C4-2B (cell line): Measurements from ENCODE around the gene PRSS33.

Experiments used
- H3K27ac ChIP-seq: fragments of 450-650 bp; 2 replicates; pipeline ENCODE4 v1.5.1; 2017
- ZFX ChIP-seq: fragments of 450-650 bp; IDR thresholded peaks from 2 replicates; pipeline ENCODE4 v1.6.1; 2017
- TF ChIP-seq, protein P1 (sequence below): fragments of 450-650 bp; conservative IDR thresholded peaks from 2 replicates; pipeline ENCODE4 v1.5.1; 2017; ENCODE audit warnings: mild to moderate bottlenecking

PRSS33 gene

DNA sequence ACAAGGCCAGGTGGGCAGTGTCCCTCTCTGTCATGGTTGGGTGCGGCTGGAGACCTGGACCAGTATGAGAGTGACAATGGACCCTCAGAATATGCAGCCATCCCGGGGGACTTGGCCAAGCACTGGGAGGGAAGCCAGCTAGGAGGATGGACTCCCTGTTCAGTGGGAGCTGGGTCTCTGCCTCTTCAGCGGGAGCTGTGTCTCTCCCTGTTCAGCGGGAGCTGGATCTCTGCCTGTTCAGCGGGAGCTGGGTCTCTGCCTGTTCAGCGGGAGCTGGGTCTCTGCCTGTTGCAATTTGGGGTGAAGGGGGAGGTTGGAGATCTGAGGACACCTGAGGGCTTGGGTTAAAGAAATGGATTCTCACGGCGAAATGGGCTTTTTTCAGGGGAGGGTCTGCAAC is 3.8 kb upstream of the PRSS33 start:
- TF ChIP-seq, protein P1, sequence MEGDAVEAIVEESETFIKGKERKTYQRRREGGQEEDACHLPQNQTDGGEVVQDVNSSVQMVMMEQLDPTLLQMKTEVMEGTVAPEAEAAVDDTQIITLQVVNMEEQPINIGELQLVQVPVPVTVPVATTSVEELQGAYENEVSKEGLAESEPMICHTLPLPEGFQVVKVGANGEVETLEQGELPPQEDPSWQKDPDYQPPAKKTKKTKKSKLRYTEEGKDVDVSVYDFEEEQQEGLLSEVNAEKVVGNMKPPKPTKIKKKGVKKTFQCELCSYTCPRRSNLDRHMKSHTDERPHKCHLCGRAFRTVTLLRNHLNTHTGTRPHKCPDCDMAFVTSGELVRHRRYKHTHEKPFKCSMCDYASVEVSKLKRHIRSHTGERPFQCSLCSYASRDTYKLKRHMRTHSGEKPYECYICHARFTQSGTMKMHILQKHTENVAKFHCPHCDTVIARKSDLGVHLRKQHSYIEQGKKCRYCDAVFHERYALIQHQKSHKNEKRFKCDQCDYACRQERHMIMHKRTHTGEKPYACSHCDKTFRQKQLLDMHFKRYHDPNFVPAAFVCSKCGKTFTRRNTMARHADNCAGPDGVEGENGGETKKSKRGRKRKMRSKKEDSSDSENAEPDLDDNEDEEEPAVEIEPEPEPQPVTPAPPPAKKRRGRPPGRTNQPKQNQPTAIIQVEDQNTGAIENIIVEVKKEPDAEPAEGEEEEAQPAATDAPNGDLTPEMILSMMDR: no peak
- TF ChIP-seq ZFX: no peak
- no peak overlapping the region for H3K27ac ChIP-seq

DNA sequence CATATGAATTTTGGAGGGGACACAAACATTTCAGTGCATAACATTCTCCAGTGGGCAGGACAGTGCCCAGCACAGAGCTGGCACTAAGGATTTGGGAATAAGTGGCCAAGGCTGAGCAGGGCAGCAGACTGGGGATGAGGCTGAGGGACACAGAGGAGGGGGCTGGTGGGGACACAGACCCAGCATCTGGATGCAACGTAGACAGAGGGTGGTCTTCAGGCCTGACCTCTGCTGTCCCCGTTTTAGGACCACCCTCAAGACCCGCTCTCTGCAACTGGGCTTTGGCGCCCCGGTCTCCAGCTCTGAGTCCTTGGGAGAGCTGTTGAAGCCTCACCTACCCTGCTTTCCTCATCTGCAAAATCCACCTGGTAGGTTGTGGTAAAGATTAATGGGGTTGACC is 3.3 kb upstream of the PRSS33 start:
- TF ChIP-seq, protein P1: no peak
- no peak for TF ChIP-seq ZFX
- no peak overlapping the region for H3K27ac ChIP-seq

DNA sequence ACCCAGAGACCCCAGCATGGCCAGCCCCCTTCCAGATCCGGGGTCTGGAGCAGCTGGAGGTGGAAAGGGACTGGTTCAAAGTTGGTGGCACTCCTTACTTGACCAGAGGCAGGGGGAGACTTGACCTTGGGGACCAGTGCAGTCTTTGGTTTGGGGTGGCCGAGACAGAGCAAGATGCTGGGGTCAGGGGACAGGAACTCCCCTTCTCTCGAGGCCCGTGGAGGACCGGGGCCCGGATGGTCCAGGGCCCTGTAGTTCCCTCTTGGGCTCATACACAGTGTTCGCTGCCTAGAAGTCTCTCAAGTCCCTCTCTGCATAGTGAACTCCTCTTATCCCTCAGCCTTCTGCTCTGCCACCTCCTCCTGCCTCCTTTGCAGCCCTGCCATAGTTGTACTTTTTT is 601 bp upstream of the PRSS33 start:
- no peak overlapping the region for H3K27ac ChIP-seq
- no peak for TF ChIP-seq ZFX
- TF ChIP-seq, protein P1: no peak

DNA sequence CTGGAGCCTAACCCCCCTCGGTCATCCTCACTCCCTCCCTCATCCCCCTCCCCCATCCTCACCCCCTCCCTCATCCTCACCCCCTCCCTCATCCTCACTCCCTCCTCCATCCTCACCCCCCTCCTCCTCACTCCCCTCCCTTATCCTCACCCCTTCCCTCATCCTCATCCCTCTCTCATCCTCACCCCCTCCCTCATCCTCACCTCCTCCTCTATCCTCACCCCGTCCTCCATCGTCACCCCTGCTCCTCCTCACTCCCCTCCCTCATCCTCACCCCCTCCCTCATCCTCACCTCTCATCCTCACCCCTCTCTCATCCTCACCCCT is 571 bp downstream of the PRSS33 start:
- H3K27ac ChIP-seq: no peak overlapping the region
- TF ChIP-seq, protein P1: no peak
- TF ChIP-seq ZFX: no peak

DNA sequence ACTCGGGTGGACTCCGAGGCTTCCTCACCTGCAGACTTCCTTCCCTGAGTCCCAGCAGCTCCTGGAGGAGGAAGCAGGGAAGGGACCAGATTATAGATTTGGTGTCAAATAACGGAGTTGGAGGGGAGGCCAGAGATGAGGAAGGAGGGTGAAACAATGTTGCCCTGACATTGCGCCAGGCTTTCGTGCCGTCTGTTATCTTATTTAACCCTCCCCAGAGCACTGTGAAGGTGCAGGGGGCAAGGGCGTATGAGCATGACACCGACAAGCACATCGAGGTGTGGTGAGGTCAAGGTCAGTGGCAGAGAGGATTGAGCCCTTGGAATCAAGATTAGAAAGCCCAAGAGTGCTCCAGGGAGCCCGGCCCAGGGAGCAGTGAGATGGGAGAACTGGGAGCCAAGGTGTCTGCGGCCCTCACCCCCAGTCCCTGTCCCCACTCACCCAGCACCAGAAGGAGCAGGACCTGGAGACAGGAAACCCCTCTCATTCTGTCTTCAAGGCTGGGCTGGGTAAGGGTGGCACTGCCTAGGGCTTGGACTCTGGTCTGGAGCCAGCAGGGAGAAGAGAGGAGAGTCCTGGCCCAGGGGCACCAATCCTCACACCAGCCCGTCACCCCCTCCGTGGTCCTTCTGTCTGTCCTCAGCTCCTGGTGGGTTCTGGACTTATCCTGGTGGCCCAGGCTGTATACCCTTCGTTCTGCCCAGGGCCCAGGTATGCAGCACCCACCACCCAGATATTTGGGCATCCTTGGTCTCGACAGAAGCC is 1.1 kb downstream of the PRSS33 start:
- no peak for TF ChIP-seq ZFX
- TF ChIP-seq, protein P1: no peak
- H3K27ac ChIP-seq: no peak overlapping the region

DNA sequence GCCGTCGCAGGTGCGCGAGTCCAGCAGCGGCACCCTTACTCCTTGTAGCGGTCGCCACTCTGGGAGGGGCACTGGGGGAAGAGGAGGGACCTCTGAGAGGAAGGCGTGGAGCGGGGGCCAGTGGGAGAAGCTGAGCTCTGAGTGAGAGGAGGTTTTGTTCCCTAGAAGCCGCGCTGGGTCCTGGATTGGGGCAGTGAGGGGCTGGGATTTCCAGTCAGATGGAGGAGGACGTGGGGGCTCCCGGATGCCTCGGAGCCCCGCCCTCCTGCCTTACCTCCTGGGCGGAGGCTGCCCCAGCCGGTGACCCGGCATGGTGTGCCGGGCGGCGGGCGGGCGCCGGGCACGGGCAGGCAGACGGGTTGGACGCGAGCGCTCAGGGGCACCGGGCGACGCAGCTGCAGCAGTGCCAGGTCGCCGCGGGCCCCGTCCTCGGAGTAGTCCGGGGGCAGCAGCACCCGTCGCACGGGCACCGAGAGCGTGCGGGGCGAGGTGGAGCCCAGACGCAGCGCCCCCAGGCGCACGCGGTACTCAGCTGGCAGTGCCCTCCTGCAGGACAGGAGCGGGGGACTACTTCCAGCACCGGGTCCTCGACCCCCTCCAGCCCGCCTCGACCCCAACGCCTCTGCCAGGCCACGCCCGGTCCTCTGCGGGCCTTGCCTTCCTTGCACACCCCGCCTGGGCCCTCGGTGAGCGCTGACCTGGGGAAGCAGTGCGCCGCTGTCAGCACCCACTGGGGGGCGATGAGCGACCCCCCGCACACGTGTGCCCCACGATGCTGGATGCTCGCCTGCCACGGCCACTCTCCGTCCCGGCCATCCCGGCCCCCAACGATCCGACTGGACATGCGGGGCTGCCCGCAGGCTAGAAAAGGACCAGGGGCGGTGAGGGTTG is 2.0 kb downstream of the PRSS33 start:
- no peak overlapping the region for H3K27ac ChIP-seq
- TF ChIP-seq, protein P1: no peak; the same call in 1 of the 2 replicates
- TF ChIP-seq ZFX: no peak
